PFSK-1 (cell line): ENCODE data around the gene RGP1.

Source experiments
- FOXP2 ChIP-seq: optimal IDR thresholded peaks from 2 replicates; pipeline ENCODE3; 2011; ENCODE audit warnings: borderline replicate concordance, control low read depth, inconsistent platforms; ENCODE audit not compliant: insufficient read depth; ENCODE audit errors: extremely low read length, extremely low read depth
- POLR2AphosphoS5 ChIP-seq: IDR thresholded peaks from 2 replicates; pipeline ENCODE4 v1.6.1; 2012; ENCODE audit warnings: low read depth, mild to moderate bottlenecking, control low read depth, low read length, moderate library complexity
- SIN3A ChIP-seq: IDR thresholded peaks from 2 replicates; pipeline ENCODE4 v1.6.1; 2012; ENCODE audit warnings: mild to moderate bottlenecking, low read length, moderate library complexity, borderline replicate concordance; ENCODE audit not compliant: insufficient read depth
- TAF1 ChIP-seq: IDR thresholded peaks from 2 replicates; pipeline ENCODE4 v1.6.1; 2012; ENCODE audit warnings: low read length, control low read depth, borderline replicate concordance; ENCODE audit not compliant: insufficient read depth
- TF ChIP-seq, protein P1 (sequence below), 2 experiments: IDR thresholded peaks; 2 replicates each; pipeline versions ENCODE4 v1.6.1 to v1.8.0; 2011 to 2012; ENCODE audit warnings: low read depth in 2 of 2, low read length in 2 of 2, control low read depth in 1 of 2, inconsistent platforms in 1 of 2, mild to moderate bottlenecking in 1 of 2, moderate library complexity in 1 of 2; ENCODE audit not compliant: insufficient read depth in 1 of 2

DNA sequence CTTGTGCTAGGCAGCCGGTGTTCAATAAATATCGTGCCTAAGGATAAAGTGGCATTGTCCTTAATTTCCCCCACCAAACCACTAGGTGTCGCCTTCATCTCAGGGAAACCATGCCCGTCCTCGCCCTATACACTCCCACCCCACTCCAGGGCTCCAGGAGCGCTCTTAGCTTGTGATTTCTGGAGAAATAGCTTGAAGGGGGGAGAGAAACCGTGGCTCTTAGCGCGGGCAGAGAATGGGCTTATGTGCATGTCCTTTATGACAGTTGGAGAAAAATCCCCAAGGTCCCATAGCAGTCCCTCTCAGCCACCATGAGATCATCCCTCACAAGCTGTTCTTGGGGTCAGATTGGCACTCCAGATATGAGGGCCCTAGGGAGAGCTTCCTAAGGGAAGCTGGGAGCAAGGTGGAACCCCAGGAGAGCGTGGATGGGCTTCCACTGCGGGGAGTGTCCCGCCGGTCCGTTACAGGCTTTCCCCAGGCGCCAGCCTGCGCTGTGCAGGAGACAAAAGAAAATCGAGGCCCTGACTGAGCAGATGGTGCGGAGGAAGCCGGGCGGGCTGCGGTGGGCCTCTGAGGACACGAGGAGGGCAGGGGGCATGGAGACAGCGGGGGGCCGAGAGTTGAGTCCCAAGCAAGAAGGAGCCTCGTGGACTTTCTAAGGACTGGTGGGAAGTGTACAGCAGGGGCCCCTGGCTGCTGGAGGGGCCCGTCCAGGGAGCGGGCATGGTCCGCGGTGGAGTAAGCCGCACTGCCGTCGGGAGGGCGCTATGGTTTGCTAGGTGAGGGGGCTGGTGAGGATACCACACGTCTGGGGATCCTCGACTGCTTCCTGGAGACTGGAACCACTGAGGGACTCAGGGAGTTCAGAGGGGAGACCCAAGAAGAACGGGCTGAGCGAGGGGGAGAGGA lies 41.6 kb downstream of the RGP1 start:
- TF ChIP-seq TAF1 (no peak), POLR2AphosphoS5 (no peak), SIN3A (no peak), FOXP2 (no peak)
- TF ChIP-seq, protein P1, sequence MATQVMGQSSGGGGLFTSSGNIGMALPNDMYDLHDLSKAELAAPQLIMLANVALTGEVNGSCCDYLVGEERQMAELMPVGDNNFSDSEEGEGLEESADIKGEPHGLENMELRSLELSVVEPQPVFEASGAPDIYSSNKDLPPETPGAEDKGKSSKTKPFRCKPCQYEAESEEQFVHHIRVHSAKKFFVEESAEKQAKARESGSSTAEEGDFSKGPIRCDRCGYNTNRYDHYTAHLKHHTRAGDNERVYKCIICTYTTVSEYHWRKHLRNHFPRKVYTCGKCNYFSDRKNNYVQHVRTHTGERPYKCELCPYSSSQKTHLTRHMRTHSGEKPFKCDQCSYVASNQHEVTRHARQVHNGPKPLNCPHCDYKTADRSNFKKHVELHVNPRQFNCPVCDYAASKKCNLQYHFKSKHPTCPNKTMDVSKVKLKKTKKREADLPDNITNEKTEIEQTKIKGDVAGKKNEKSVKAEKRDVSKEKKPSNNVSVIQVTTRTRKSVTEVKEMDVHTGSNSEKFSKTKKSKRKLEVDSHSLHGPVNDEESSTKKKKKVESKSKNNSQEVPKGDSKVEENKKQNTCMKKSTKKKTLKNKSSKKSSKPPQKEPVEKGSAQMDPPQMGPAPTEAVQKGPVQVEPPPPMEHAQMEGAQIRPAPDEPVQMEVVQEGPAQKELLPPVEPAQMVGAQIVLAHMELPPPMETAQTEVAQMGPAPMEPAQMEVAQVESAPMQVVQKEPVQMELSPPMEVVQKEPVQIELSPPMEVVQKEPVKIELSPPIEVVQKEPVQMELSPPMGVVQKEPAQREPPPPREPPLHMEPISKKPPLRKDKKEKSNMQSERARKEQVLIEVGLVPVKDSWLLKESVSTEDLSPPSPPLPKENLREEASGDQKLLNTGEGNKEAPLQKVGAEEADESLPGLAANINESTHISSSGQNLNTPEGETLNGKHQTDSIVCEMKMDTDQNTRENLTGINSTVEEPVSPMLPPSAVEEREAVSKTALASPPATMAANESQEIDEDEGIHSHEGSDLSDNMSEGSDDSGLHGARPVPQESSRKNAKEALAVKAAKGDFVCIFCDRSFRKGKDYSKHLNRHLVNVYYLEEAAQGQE (IDR thresholded peaks at IDR 0.05; ENCODE audit: insufficient read depth in 1 of 2, low read depth in 2 of 2, low read length in 2 of 2): no peak
